Activated CD4-positive, alpha-beta T cell treated with anti-CD3 and anti-CD28 coated beads, Interleukin-2, amount 10 ng/mL, durations not matched to agents 7 days and 5 days (primary cell): ENCODE data around the gene C5orf46. TPM values are rescaled to one million over a fixed set of nuclear protein-coding genes. Genes with fewer than 3 reads are reported as not detected.
"Not testable (repeated sequence)": the region's sequence is repeated elsewhere in the genome, so short reads cannot be mapped to it uniquely, and the experiment has no call there.

ENCODE experiments used
- CTCF ChIA-PET: fragments of 350-600 bp; sonication (Branson Sonifier 250); formaldehyde crosslinking; loops from one replicate; lab custom pipeline; 2021; ENCODE audit warnings: antibody characterized with exemption; lab: Charles Lee
- POLR2A ChIA-PET: fragments of 350-600 bp; sonication (Branson Sonifier 250); formaldehyde crosslinking; loops from one replicate; lab custom pipeline; 2021; ENCODE audit warnings: antibody characterized with exemption; lab: Charles Lee
- DNase-seq: peaks from one replicate; pipeline ENCODE4 v3.0.0-alpha.2; 2020
- H3K27ac Mint-ChIP-seq: one replicate; pipeline ENCODE4 v1.8.0; 2021; ENCODE audit warnings: mild to moderate bottlenecking, moderate library complexity, mixed read lengths
- H3K27me3 Mint-ChIP-seq: one replicate; pipeline ENCODE4 v1.8.0; 2021; ENCODE audit warnings: mixed read lengths
- H3K36me3 Mint-ChIP-seq: one replicate; pipeline ENCODE4 v1.8.0; 2021; ENCODE audit warnings: low read depth, mixed read lengths
- H3K4me1 Mint-ChIP-seq: one replicate; pipeline ENCODE4 v1.8.0; 2021; ENCODE audit warnings: mixed read lengths
- H3K4me3 Mint-ChIP-seq: one replicate; pipeline ENCODE4 v1.8.0; 2021; ENCODE audit warnings: mild to moderate bottlenecking, moderate library complexity, mixed read lengths
- H3K9me3 Mint-ChIP-seq: one replicate; pipeline ENCODE4 v1.8.0; 2021; ENCODE audit warnings: mixed read lengths
- total RNA-seq, 2 experiments: library from RNA; stranded (reverse); gene quantifications; one replicate each; pipeline ENCODE4 v1.2.3, GENCODE V29; 2021

Gene C5orf46
- total RNA-seq: not detected

- no peaks in the 10 kb centered on the region for H3K4me1 Mint-ChIP-seq
- DNase-seq: no peak
- CTCF ChIA-PET: no interaction called here
- H3K9me3 Mint-ChIP-seq: no peaks in the 10 kb centered on the region
- no peak within 1 kb of the TSS for H3K27ac Mint-ChIP-seq
- POLR2A ChIA-PET: no interaction called here
- H3K4me3 Mint-ChIP-seq: no peak within 1 kb of the TSS
- H3K36me3 Mint-ChIP-seq: no peaks in the 10 kb centered on the region
- peaks cover 2% of the 10 kb centered on the region for H3K27me3 Mint-ChIP-seq
Observed at GRCh38 chr5:147906326-147907095, at the start of gene C5orf46. C5orf46 (minus strand) TSS chr5:147906538; CDS start chr5:147906501, 37 bp downstream.

DNA sequence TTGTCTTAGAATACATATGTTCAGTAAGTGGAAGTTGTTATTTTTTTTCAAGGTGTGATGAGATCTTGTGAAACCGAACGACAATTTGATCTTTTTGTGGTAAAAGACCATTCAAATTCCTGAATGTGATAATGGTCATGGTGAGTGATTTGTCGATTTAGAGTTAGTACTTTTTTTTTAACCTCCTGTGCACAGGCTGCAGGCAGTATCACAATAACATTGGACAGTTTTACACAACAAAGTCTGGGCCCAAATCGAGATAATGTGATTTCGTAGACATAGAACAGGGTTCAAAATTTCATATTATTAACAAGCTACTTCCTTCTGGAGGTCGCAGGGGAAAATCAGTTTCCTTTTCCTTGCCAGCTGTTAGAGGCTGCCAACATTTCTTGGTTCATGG lies 48.6 kb upstream of the C5orf46 start:
- DNase-seq: no peak
- H3K4me1 Mint-ChIP-seq: no peaks in the 10 kb centered on the region
- H3K4me3 Mint-ChIP-seq: no peak overlapping the region
- H3K27me3 Mint-ChIP-seq: no peaks in the 10 kb centered on the region
- CTCF ChIA-PET: interaction anchor here (1.1 kb wide), 1 partner anchor 24 kb away, joined by 3 read pairs; no protein-coding TSS in a partner anchor
- no peaks in the 10 kb centered on the region for H3K9me3 Mint-ChIP-seq
- H3K36me3 Mint-ChIP-seq: no peaks in the 10 kb centered on the region
- no peak overlapping the region for H3K27ac Mint-ChIP-seq
- POLR2A ChIA-PET: no interaction called here

GRCh38 chr5:147949711-147950573 lies 43.6 kb upstream of the C5orf46 start:
- ChIA-PET CTCF (interaction anchor here (0.6 kb wide), 1 partner anchor 146 kb away, joined by 3 read pairs; no protein-coding TSS in a partner anchor), POLR2A (no interaction called here)
- no peaks in the 10 kb centered on the region for H3K27me3 Mint-ChIP-seq
- H3K4me1 Mint-ChIP-seq: no peaks in the 10 kb centered on the region
- no peaks in the 10 kb centered on the region for H3K9me3 Mint-ChIP-seq
- H3K36me3 Mint-ChIP-seq: no peaks in the 10 kb centered on the region
- no peak overlapping the region for H3K27ac Mint-ChIP-seq
- no peak for DNase-seq
- H3K4me3 Mint-ChIP-seq: no peak overlapping the region

GRCh38 chr5:147946658-147947274 lies 40.4 kb upstream of the C5orf46 start:
- POLR2A ChIA-PET, CTCF ChIA-PET, H3K9me3 Mint-ChIP-seq, H3K36me3 Mint-ChIP-seq, H3K27ac Mint-ChIP-seq, H3K27me3 Mint-ChIP-seq, DNase-seq, H3K4me3 Mint-ChIP-seq, H3K4me1 Mint-ChIP-seq: not testable (repeated sequence)

- DNase-seq: no peak
Observed at GRCh38 chr5:147939431-147940114, 33.2 kb upstream of the C5orf46 start.

GRCh38 chr5:147935032-147935431 lies 28.7 kb upstream of the C5orf46 start:
- no peaks in the 10 kb centered on the region for H3K9me3 Mint-ChIP-seq
- H3K4me1 Mint-ChIP-seq: no peaks in the 10 kb centered on the region
- H3K4me3 Mint-ChIP-seq: no peak overlapping the region
- ChIA-PET CTCF (no interaction called here), POLR2A (no interaction called here)
- no peak overlapping the region for H3K27ac Mint-ChIP-seq
- no peaks in the 10 kb centered on the region for H3K36me3 Mint-ChIP-seq
- H3K27me3 Mint-ChIP-seq: peaks cover 3% of the 10 kb centered on the region
- no peak for DNase-seq

More at GRCh38 chr5:147939431-147940114, 33.2 kb upstream of the C5orf46 start:
- Mint-ChIP-seq H3K4me3 (no peak overlapping the region), H3K4me1 (no peaks in the 10 kb centered on the region), H3K27ac (no peak overlapping the region), H3K36me3 (no peaks in the 10 kb centered on the region), H3K9me3 (no peaks in the 10 kb centered on the region), H3K27me3 (peaks cover 2% of the 10 kb centered on the region)
- ChIA-PET POLR2A (no interaction called here), CTCF (no interaction called here)

DNA sequence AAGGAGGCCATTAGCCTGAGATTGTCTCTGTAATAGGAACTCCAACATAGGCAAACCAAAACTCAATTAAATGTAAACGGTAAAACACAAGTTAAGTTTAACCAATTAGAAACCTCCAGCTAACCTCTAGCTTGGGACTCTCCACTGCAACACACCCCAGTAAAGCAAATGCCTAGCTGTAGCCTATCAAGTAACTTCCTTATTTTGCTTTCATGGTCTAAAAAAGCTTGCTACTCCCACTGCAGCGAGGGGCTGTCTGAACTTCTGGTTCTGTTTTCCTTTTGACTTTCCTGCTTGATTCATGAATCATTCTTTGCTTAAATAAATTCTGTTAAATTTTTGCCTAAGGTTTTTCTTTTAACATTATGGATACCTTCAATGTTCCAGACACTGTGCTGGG lies 24.4 kb upstream of the C5orf46 start:
- no peak overlapping the region for H3K4me3 Mint-ChIP-seq
- no peaks in the 10 kb centered on the region for H3K36me3 Mint-ChIP-seq
- no peaks in the 10 kb centered on the region for H3K9me3 Mint-ChIP-seq
- H3K27me3 Mint-ChIP-seq: peaks cover 2% of the 10 kb centered on the region
- no peak overlapping the region for H3K27ac Mint-ChIP-seq
- POLR2A ChIA-PET: no interaction called here
- H3K4me1 Mint-ChIP-seq: no peaks in the 10 kb centered on the region
- DNase-seq: no peak
- CTCF ChIA-PET: interaction anchor here (0.8 kb wide), 1 partner anchor 23 kb away, joined by 3 read pairs; no protein-coding TSS in a partner anchor

DNA sequence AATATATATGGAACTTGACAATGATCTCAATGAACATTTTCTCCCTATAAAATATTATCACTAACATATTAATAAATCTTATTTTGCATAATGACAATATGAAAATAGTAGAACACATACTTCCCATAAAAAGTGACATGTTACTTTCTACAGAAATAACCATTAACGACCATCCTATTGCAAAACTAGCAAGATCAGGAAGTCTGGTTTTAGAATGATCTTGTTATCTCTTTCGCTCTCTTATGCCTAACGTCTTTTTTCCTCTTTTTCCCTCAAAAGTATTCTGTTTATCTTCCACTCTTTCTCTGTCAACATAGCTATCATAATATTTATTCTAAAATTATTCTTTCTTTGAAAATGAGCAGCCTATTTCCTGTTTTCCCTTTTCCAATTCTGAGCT lies 21.6 kb upstream of the C5orf46 start:
- Mint-ChIP-seq H3K27me3 (peaks cover 2% of the 10 kb centered on the region), H3K4me1 (no peaks in the 10 kb centered on the region), H3K27ac (no peak overlapping the region), H3K4me3 (no peak overlapping the region), H3K36me3 (no peaks in the 10 kb centered on the region), H3K9me3 (no peaks in the 10 kb centered on the region)
- CTCF ChIA-PET: no interaction called here
- POLR2A ChIA-PET: no interaction called here
- DNase-seq: no peak

DNA sequence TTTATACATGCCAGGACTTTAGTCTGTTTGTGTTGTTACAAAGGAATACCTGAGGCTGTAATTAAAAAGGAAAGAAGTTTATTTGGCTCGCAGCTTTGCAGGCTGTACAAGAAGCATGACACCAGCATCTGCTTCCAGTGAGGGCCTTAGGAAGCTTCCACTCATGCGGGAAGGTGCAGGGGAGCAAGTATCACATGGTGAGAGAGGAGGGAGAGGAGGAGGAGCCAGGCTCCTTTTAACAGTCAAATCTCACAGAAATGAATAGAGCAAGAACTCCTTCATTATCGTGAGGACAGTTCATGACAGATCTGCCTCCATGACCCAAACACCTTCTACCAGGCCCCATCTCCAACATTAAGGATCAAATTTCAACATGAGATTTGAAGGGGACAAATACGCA lies 18.7 kb upstream of the C5orf46 start:
- H3K4me1 Mint-ChIP-seq: no peaks in the 10 kb centered on the region
- no peaks in the 10 kb centered on the region for H3K27me3 Mint-ChIP-seq
- no peak overlapping the region for H3K27ac Mint-ChIP-seq
- DNase-seq: no peak
- no peaks in the 10 kb centered on the region for H3K36me3 Mint-ChIP-seq
- CTCF ChIA-PET: no interaction called here
- H3K9me3 Mint-ChIP-seq: no peaks in the 10 kb centered on the region
- POLR2A ChIA-PET: no interaction called here
- H3K4me3 Mint-ChIP-seq: no peak overlapping the region

- Mint-ChIP-seq H3K36me3 (no peaks in the 10 kb centered on the region), H3K27ac (no peak overlapping the region), H3K4me1 (no peaks in the 10 kb centered on the region), H3K4me3 (no peak overlapping the region), H3K27me3 (no peaks in the 10 kb centered on the region), H3K9me3 (no peaks in the 10 kb centered on the region)
- CTCF ChIA-PET: no interaction called here
- DNase-seq: no peak
- POLR2A ChIA-PET: no interaction called here
Observed at GRCh38 chr5:147921136-147921535, 14.8 kb upstream of the C5orf46 start.

- POLR2A ChIA-PET: no interaction called here
- H3K27ac Mint-ChIP-seq: no peak overlapping the region
- no peaks in the 10 kb centered on the region for H3K27me3 Mint-ChIP-seq
- no peak for DNase-seq
- H3K9me3 Mint-ChIP-seq: no peaks in the 10 kb centered on the region
- no peaks in the 10 kb centered on the region for H3K4me1 Mint-ChIP-seq
- H3K4me3 Mint-ChIP-seq: no peak overlapping the region
- H3K36me3 Mint-ChIP-seq: no peaks in the 10 kb centered on the region
- CTCF ChIA-PET: no interaction called here
Observed at GRCh38 chr5:147920420-147921030, 14.2 kb upstream of the C5orf46 start.

DNA sequence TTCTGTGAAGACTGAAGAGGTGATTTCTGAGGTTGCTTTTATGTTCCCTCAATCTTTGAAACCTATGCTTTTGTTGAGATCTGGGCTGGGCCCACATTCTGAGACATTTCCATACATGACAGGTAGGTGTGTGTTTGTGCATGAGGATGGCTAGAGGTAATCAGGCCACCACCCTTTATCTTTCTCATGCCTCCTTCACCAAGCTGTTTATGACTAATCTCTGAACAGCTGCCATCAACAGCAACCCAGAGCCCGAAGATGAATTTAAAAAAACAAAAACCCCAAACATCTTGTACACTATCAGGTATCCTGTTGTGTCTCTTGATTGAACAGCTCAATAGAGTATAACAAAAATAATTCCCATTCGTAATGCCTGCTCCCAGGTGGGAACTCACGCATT lies 12.6 kb upstream of the C5orf46 start:
- no peaks in the 10 kb centered on the region for H3K9me3 Mint-ChIP-seq
- no peak overlapping the region for H3K4me3 Mint-ChIP-seq
- CTCF ChIA-PET: no interaction called here
- H3K4me1 Mint-ChIP-seq: no peaks in the 10 kb centered on the region
- no peaks in the 10 kb centered on the region for H3K27me3 Mint-ChIP-seq
- no peak overlapping the region for H3K27ac Mint-ChIP-seq
- POLR2A ChIA-PET: no interaction called here
- no peaks in the 10 kb centered on the region for H3K36me3 Mint-ChIP-seq
- no peak for DNase-seq
